ENCODE data around the gene PUS1. TPM values are rescaled to one million over a fixed set of nuclear protein-coding genes. Genes with fewer than 3 reads are reported as not detected.
"Not testable (repeated sequence)": the region's sequence is repeated elsewhere in the genome, so short reads cannot be mapped to it uniquely, and the experiment has no call there.

The PUS1 gene
- total RNA-seq, 1 experiment from 2014 or later = 117 TPM

GRCh38 chr12:131961328-131961727 lies 32.3 kb downstream of the PUS1 start:
- not testable (repeated sequence) for H2BK5ac ChIP-seq (ENCODE audit: insufficient read length, low read length); H3K23ac ChIP-seq (ENCODE audit: insufficient read length, low read depth, low read length); H3K27ac Mint-ChIP-seq; H3K23me2 ChIP-seq (ENCODE audit: insufficient read length, low read depth, low read length, poor library complexity, severe bottlenecking); H2BK120ac ChIP-seq (ENCODE audit: low read depth, low read length, poor library complexity, severe bottlenecking); H3K18ac ChIP-seq (ENCODE audit: insufficient read length, low read depth, low read length); H3K27ac ChIP-seq (ENCODE audit: insufficient read length, low read depth, low read length); H3K79me1 ChIP-seq (ENCODE audit: insufficient read depth, low read depth, low read length, poor library complexity, severe bottlenecking); H3K4me2 ChIP-seq (ENCODE audit: insufficient read depth, insufficient read length, low read length); H4K20me1 ChIP-seq (ENCODE audit: control insufficient read depth, insufficient read depth, insufficient read length); H4K91ac ChIP-seq (ENCODE audit: insufficient read length, low read depth, low read length); H3K4me3 Mint-ChIP-seq; H3K14ac ChIP-seq (ENCODE audit: insufficient read depth, low read length); H4K5ac ChIP-seq (ENCODE audit: insufficient read length, low read depth, low read length); H3K27me3 ChIP-seq (ENCODE audit: insufficient read depth, low read length); H3K79me2 ChIP-seq (ENCODE audit: insufficient read depth, low read length); H2BK20ac ChIP-seq (ENCODE audit: low read depth, low read length, poor library complexity, severe bottlenecking); DNase-seq; H2AK5ac ChIP-seq (ENCODE audit: insufficient read length, low read length); H4K8ac ChIP-seq (replicated peaks; ENCODE audit: insufficient read length, low read depth, low read length); H2BK15ac ChIP-seq (ENCODE audit: low read depth, low read length); H2BK12ac ChIP-seq (ENCODE audit: insufficient read length, low read depth, low read length); H3K27me3 Mint-ChIP-seq (ENCODE audit: low read depth); H3K4me1 ChIP-seq (ENCODE audit: insufficient read depth, low read length); H3K9ac ChIP-seq (ENCODE audit: extremely low read depth, insufficient read length, low read length); H3T11ph ChIP-seq (ENCODE audit: low read length); H3K56ac ChIP-seq (ENCODE audit: insufficient read length, low read depth, low read length); H3K4ac ChIP-seq (ENCODE audit: low read depth, low read length); H3K9me3 ChIP-seq (ENCODE audit: control insufficient read depth, low read depth, low read length); H2AFZ ChIP-seq (ENCODE audit: low read length); H3K9me3 Mint-ChIP-seq
- Mint-ChIP-seq H3K4me1 (peaks cover 18 to 23% of the 10 kb centered on the region in 2 experiments), H3K36me3 (ENCODE audit: insufficient read depth in 1 of 3, low read depth in 3 of 3) (peaks cover 4 to 23% (median 18%) of the 10 kb centered on the region in 3 experiments; a peak in 6 of 7 replicates)
- no CpG with 5 or more reads among the region's 20 CpGs for WGBS (ENCODE audit: extremely low coverage, insufficient read length, low lambda C conversion rate)

Measured in H9 (cell line).